Measurements from ENCODE around the gene CRAT. TPM values are rescaled to one million over a fixed set of nuclear protein-coding genes. Genes with fewer than 3 reads are reported as not detected.
"Not testable (repeated sequence)": the region's sequence is repeated elsewhere in the genome, so short reads cannot be mapped to it uniquely, and the experiment has no call there.

Gene CRAT
- total RNA-seq, 1 donor, result 46.9 TPM

- DNase-seq (ENCODE audit: low read depth in 2 of 3, low spot score in 2 of 3), result peak; percentile 74 to 87 (median 79)
Observed at GRCh38 chr9:129139233-129139992, 28.8 kb upstream of the CRAT start.

GRCh38 chr9:129138476-129139232 is 28.1 kb upstream of the CRAT start:
- DNase-seq (ENCODE audit: low read depth in 2 of 3, low spot score in 2 of 3), result no peak

GRCh38 chr9:129138144-129138462 is 27.5 kb upstream of the CRAT start:
- no peak for DNase-seq (ENCODE audit: low read depth in 2 of 3, low spot score in 2 of 3)

GRCh38 chr9:129137292-129138143 is 26.9 kb upstream of the CRAT start:
- no peak for DNase-seq (ENCODE audit: low read depth in 2 of 3, low spot score in 2 of 3)

GRCh38 chr9:129136446-129137035 is 25.9 kb upstream of the CRAT start:
- no peak for DNase-seq (ENCODE audit: low read depth in 2 of 3, low spot score in 2 of 3)

GRCh38 chr9:129135476-129135875 is 24.9 kb upstream of the CRAT start:
- DNase-seq (ENCODE audit: low read depth in 2 of 3, low spot score in 2 of 3), result no peak

- DNase-seq (ENCODE audit: low read depth in 2 of 3, low spot score in 2 of 3), result no peak
Observed at GRCh38 chr9:129133082-129133481, 22.5 kb upstream of the CRAT start.

GRCh38 chr9:129131300-129132145 is 20.9 kb upstream of the CRAT start:
- peak; percentile 68 to 79 (median 72) for DNase-seq (ENCODE audit: low read depth in 2 of 3, low spot score in 2 of 3)

GRCh38 chr9:129130791-129131190 is 20.2 kb upstream of the CRAT start:
- no peak for DNase-seq (ENCODE audit: low read depth in 2 of 3, low spot score in 2 of 3)

- not testable (repeated sequence) for DNase-seq (ENCODE audit: low read depth in 2 of 3, low spot score in 2 of 3)
Observed at GRCh38 chr9:129130271-129130670, 19.7 kb upstream of the CRAT start.

GRCh38 chr9:129128689-129129088 is 18.1 kb upstream of the CRAT start:
- no peak for DNase-seq (ENCODE audit: low read depth in 2 of 3, low spot score in 2 of 3)

- DNase-seq (ENCODE audit: low read depth in 2 of 3, low spot score in 2 of 3), result no peak
Observed at GRCh38 chr9:129126749-129127618, 16.4 kb upstream of the CRAT start.

- no peak for DNase-seq (ENCODE audit: low read depth in 2 of 3, low spot score in 2 of 3)
Observed at GRCh38 chr9:129125478-129125877, 14.9 kb upstream of the CRAT start.

- no peak for DNase-seq (ENCODE audit: low read depth in 2 of 3, low spot score in 2 of 3)
Observed at GRCh38 chr9:129124506-129125069, 14.0 kb upstream of the CRAT start.

GRCh38 chr9:129122976-129123375 is 12.4 kb upstream of the CRAT start:
- not testable (repeated sequence) for DNase-seq (ENCODE audit: low read depth in 2 of 3, low spot score in 2 of 3)

GRCh38 chr9:129122133-129122532 is 11.5 kb upstream of the CRAT start:
- no peak for DNase-seq (ENCODE audit: low read depth in 2 of 3, low spot score in 2 of 3)

GRCh38 chr9:129121483-129121882 is 10.9 kb upstream of the CRAT start:
- no peak for DNase-seq (ENCODE audit: low read depth in 2 of 3, low spot score in 2 of 3)

GRCh38 chr9:129118799-129119198 is 8.2 kb upstream of the CRAT start:
- DNase-seq (ENCODE audit: low read depth in 2 of 3, low spot score in 2 of 3), result no peak

All from hematopoietic multipotent progenitor cell (in vitro differentiated cells).